Endodermal cell (in vitro differentiated cells): ENCODE data around the gene GRIA2. TPM values are rescaled to one million over a fixed set of nuclear protein-coding genes. Genes with fewer than 3 reads are reported as not detected.

Experiments used
- DNase-seq: peaks from one replicate; pipeline ENCODE4 v3.0.0-alpha.2; 2017
- H3K27ac ChIP-seq: 2 replicates; pipeline ENCODE4 v1.5.1; 2013; ENCODE audit warnings: mild to moderate bottlenecking, low read depth, low read length, moderate library complexity
- H3K27me3 ChIP-seq: 2 replicates; pipeline ENCODE4 v1.6.1; 2013; ENCODE audit warnings: mild to moderate bottlenecking, low read length, moderate library complexity; ENCODE audit not compliant: insufficient read depth, control insufficient read depth, poor library complexity, severe bottlenecking
- H3K36me3 ChIP-seq: 2 replicates; pipeline ENCODE4 v1.7.0; 2013; ENCODE audit warnings: mild to moderate bottlenecking, low read length, moderate library complexity; ENCODE audit not compliant: control insufficient read depth, insufficient read depth
- H3K4me1 ChIP-seq: one replicate; pipeline ENCODE4 v1.7.0; 2013; ENCODE audit warnings: low read length; ENCODE audit not compliant: control insufficient read depth, insufficient read depth
- H3K4me3 ChIP-seq: 2 replicates; pipeline ENCODE4 v1.5.1; 2013; ENCODE audit warnings: mild to moderate bottlenecking, low read length, moderate library complexity
- H3K9ac ChIP-seq: 2 replicates; pipeline ENCODE4 v1.6.1; 2013; ENCODE audit warnings: mild to moderate bottlenecking, low read length, moderate library complexity; ENCODE audit not compliant: poor library complexity, severe bottlenecking; ENCODE audit errors: extremely low read depth
- H3K9me3 ChIP-seq: 2 replicates; pipeline ENCODE4 v1.6.1; 2013; ENCODE audit warnings: mild to moderate bottlenecking, low read length, moderate library complexity; ENCODE audit not compliant: control insufficient read depth
- H3K27ac Mint-ChIP-seq: 2 replicates; pipeline ENCODE4 v1.8.0; 2020; ENCODE audit warnings: mixed read lengths
- H3K27me3 Mint-ChIP-seq: 2 replicates; pipeline ENCODE4 v1.8.0; 2021; ENCODE audit warnings: mild to moderate bottlenecking, mixed read lengths; ENCODE audit not compliant: insufficient read depth
- H3K36me3 Mint-ChIP-seq: 2 replicates; pipeline ENCODE4 v1.8.0; 2020; ENCODE audit warnings: low read depth, mixed read lengths
- H3K4me1 Mint-ChIP-seq: 2 replicates; pipeline ENCODE4 v1.8.0; 2020; ENCODE audit warnings: mixed read lengths
- H3K4me3 Mint-ChIP-seq: 2 replicates; pipeline ENCODE4 v1.8.0; 2020; ENCODE audit warnings: mild to moderate bottlenecking, moderate library complexity, mixed read lengths
- H3K9me3 Mint-ChIP-seq: 2 replicates; pipeline ENCODE4 v1.8.0; 2020; ENCODE audit warnings: mild to moderate bottlenecking, mixed read lengths
- CTCF ChIP-seq: fragments of 200-600 bp; sonication (generic); conservative IDR thresholded peaks from 2 replicates; pipeline ENCODE4 v1.5.0; 2021; ENCODE audit warnings: antibody characterized with exemption, mild to moderate bottlenecking
- WGBS, 2 experiments: methylation state at CpG; one replicate each; pipeline versions ENCODE4 v1.1.5 to v1.1.7; 2013; ENCODE audit warnings: missing lambda C conversion rate in 2 of 2, mixed read lengths in 1 of 2; ENCODE audit not compliant: insufficient coverage in 1 of 2, insufficient read length in 1 of 2; 5-methylcytosine and 5-hydroxymethylcytosine counted together
- total RNA-seq, 2 donors: library from RNA; stranded (reverse); fragmentation: NEBNext Ultra II Directional in 1 of 2; extraction: Animal tissue kit (Norgen Biotek cat#: 25700) in 1 of 2; gene quantifications; 2 replicates in 1 of 2; 3 replicates in 1 of 2; pipeline ENCODE4 v1.2.1, GENCODE V29; 2021

GRIA2 gene
- total RNA-seq, 2 donors from 2014 or later: not detected

- no peak overlapping the region for H3K27ac Mint-ChIP-seq
- no peak overlapping the region for H3K27ac ChIP-seq
- H3K4me1 ChIP-seq: no peaks in the 10 kb centered on the region
- peaks cover 3% of the 10 kb centered on the region for H3K4me1 Mint-ChIP-seq
- TF ChIP-seq CTCF: no peak
- H3K4me3 ChIP-seq: no peak overlapping the region
- 81% methylated on average over 2 of the region's 3 CpGs; no CpG with 5 or more reads in 1 of the 2 experiments for WGBS, 2 experiments
- no peak for DNase-seq
- H3K36me3 Mint-ChIP-seq: no peaks in the 10 kb centered on the region
- no peaks in the 10 kb centered on the region for H3K27me3 ChIP-seq
- no peaks in the 10 kb centered on the region for H3K36me3 ChIP-seq
- H3K9me3 ChIP-seq: no peaks in the 10 kb centered on the region
- H3K4me3 Mint-ChIP-seq: no peak overlapping the region
- no peaks in the 10 kb centered on the region for H3K27me3 Mint-ChIP-seq
- H3K9ac ChIP-seq: no peak overlapping the region
- no peaks in the 10 kb centered on the region for H3K9me3 Mint-ChIP-seq
Observed at GRCh38 chr4:157372154-157372553, 151.6 kb downstream of the GRIA2 start.

- Mint-ChIP-seq H3K4me1 (peaks cover 3% of the 10 kb centered on the region), H3K36me3 (no peaks in the 10 kb centered on the region), H3K9me3 (no peaks in the 10 kb centered on the region), H3K27ac (no peak overlapping the region), H3K27me3 (no peaks in the 10 kb centered on the region), H3K4me3 (no peak overlapping the region)
- 97 to 100% methylated on average over 1 to 3 of the region's 3 CpGs for WGBS, 2 experiments
- no peak for TF ChIP-seq CTCF
- H3K27me3 ChIP-seq: no peaks in the 10 kb centered on the region
- no peak overlapping the region for H3K4me3 ChIP-seq
- no peaks in the 10 kb centered on the region for H3K4me1 ChIP-seq
- H3K27ac ChIP-seq: no peak overlapping the region
- H3K9me3 ChIP-seq: no peaks in the 10 kb centered on the region
- DNase-seq: no peak
- no peaks in the 10 kb centered on the region for H3K36me3 ChIP-seq
- no peak overlapping the region for H3K9ac ChIP-seq
Observed at GRCh38 chr4:157372567-157372966, 152.0 kb downstream of the GRIA2 start.

- no peak overlapping the region for H3K27ac Mint-ChIP-seq
- no peaks in the 10 kb centered on the region for H3K4me1 Mint-ChIP-seq
- Histone ChIP-seq H3K27ac (no peak overlapping the region), H3K9ac (no peak overlapping the region), H3K4me3 (no peak overlapping the region), H3K27me3 (no peaks in the 10 kb centered on the region), H3K36me3 (no peaks in the 10 kb centered on the region), H3K4me1 (no peaks in the 10 kb centered on the region), H3K9me3 (no peaks in the 10 kb centered on the region)
- H3K36me3 Mint-ChIP-seq: no peaks in the 10 kb centered on the region
- DNase-seq: no peak
- no peak overlapping the region for H3K4me3 Mint-ChIP-seq
- peaks cover 3% of the 10 kb centered on the region for H3K9me3 Mint-ChIP-seq
- no peaks in the 10 kb centered on the region for H3K27me3 Mint-ChIP-seq
- 78% methylated on average over 3 of the region's 3 CpGs; no CpG with 5 or more reads in 1 of the 2 experiments for WGBS, 2 experiments
- no peak for TF ChIP-seq CTCF
Observed at GRCh38 chr4:157389741-157390140, 169.2 kb downstream of the GRIA2 start.
